Neural cell (in vitro differentiated cells): ENCODE data around the gene BLOC1S3.

Source experiments
- CTCF ChIP-seq: fragments of 450-650 bp; IDR thresholded peaks from 2 replicates; pipeline ENCODE4 v1.5.1; 2014; ENCODE audit warnings: antibody characterized with exemption, mild to moderate bottlenecking, moderate library complexity; ENCODE audit not compliant: poor library complexity, severe bottlenecking
- EZH2 ChIP-seq: fragments of 200-600, 300-800 bp; shearing (Covaris generic), sonication (generic); IDR thresholded peaks from 2 replicates; pipeline ENCODE4 v1.6.1; 2014; ENCODE audit warnings: antibody characterized with exemption, low read length, borderline replicate concordance, mild to moderate bottlenecking; ENCODE audit not compliant: insufficient read depth, poor library complexity, severe bottlenecking
- POLR2AphosphoS5 ChIP-seq: IDR thresholded peaks from 2 replicates; pipeline ENCODE4 v1.6.1; 2012
- RAD21 ChIP-seq: fragments of 450-650 bp; conservative IDR thresholded peaks from 2 replicates; pipeline ENCODE4 v1.6.1; 2014; ENCODE audit warnings: antibody characterized with exemption, mild to moderate bottlenecking, moderate library complexity

GRCh38 chr19:45179892-45180370 is 1.3 kb downstream of the BLOC1S3 start:
- no peak for TF ChIP-seq POLR2AphosphoS5
- TF ChIP-seq CTCF, result no peak
- no peak for TF ChIP-seq EZH2
- TF ChIP-seq RAD21, result no peak
